Ovary (tissue), 3 donors: ENCODE measurements around the gene PLEK2.

Experiments used
- EP300 ChIP-seq: sonication (generic); formaldehyde crosslinking; IDR thresholded peaks from one replicate; pipeline ENCODE4 v1.6.1; 2017; ENCODE audit warnings: antibody characterized with exemption
- POLR2A ChIP-seq: fragments of 450-650 bp; IDR thresholded peaks from one replicate; pipeline ENCODE4 v1.6.1; 2017; ENCODE audit warnings: antibody characterized with exemption, mild to moderate bottlenecking, moderate library complexity
- TF ChIP-seq, protein P1 (sequence below), 3 donors: fragments of 450-650 bp in 2 of 3; fragments of 200-600 bp in 1 of 3; IDR thresholded peaks; one replicate each; pipeline versions ENCODE4 v1.5.1 to v1.8.0; 2016 to 2022; ENCODE audit warnings: antibody characterized with exemption in 3 of 3, mild to moderate bottlenecking in 1 of 3
- donor health status: DM: no; HTN: no; CAD: no.

GRCh38 chr14:67416810-67417209, 4.8 kb upstream of the PLEK2 start:
- TF ChIP-seq, protein P1, sequence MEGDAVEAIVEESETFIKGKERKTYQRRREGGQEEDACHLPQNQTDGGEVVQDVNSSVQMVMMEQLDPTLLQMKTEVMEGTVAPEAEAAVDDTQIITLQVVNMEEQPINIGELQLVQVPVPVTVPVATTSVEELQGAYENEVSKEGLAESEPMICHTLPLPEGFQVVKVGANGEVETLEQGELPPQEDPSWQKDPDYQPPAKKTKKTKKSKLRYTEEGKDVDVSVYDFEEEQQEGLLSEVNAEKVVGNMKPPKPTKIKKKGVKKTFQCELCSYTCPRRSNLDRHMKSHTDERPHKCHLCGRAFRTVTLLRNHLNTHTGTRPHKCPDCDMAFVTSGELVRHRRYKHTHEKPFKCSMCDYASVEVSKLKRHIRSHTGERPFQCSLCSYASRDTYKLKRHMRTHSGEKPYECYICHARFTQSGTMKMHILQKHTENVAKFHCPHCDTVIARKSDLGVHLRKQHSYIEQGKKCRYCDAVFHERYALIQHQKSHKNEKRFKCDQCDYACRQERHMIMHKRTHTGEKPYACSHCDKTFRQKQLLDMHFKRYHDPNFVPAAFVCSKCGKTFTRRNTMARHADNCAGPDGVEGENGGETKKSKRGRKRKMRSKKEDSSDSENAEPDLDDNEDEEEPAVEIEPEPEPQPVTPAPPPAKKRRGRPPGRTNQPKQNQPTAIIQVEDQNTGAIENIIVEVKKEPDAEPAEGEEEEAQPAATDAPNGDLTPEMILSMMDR (IDR thresholded peaks at IDR 0.05) = no peak
- TF ChIP-seq POLR2A = no peak
- TF ChIP-seq EP300 = no peak
